GM12874 (cell line): ENCODE data around the gene NAPA.

Source experiments
- TF ChIP-seq, protein P1 (sequence below): IDR thresholded peaks from 2 replicates; pipeline ENCODE4 v1.5.1; 2011; ENCODE audit warnings: low read depth, mild to moderate bottlenecking, control low read depth, low read length, moderate library complexity; ENCODE audit not compliant: insufficient read depth

The NAPA gene

GRCh38 chr19:47461876-47462275 is 53.0 kb downstream of the NAPA start:
- TF ChIP-seq, protein P1, sequence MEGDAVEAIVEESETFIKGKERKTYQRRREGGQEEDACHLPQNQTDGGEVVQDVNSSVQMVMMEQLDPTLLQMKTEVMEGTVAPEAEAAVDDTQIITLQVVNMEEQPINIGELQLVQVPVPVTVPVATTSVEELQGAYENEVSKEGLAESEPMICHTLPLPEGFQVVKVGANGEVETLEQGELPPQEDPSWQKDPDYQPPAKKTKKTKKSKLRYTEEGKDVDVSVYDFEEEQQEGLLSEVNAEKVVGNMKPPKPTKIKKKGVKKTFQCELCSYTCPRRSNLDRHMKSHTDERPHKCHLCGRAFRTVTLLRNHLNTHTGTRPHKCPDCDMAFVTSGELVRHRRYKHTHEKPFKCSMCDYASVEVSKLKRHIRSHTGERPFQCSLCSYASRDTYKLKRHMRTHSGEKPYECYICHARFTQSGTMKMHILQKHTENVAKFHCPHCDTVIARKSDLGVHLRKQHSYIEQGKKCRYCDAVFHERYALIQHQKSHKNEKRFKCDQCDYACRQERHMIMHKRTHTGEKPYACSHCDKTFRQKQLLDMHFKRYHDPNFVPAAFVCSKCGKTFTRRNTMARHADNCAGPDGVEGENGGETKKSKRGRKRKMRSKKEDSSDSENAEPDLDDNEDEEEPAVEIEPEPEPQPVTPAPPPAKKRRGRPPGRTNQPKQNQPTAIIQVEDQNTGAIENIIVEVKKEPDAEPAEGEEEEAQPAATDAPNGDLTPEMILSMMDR: no peak

- TF ChIP-seq, protein P1: no peak
These were observed 55.4 kb downstream of the NAPA start for GRCh38 chr19:47459477-47459876.

GRCh38 chr19:47458672-47459071 is 56.2 kb downstream of the NAPA start:
- TF ChIP-seq, protein P1: no peak

- TF ChIP-seq, protein P1: no peak
These were observed 58.0 kb downstream of the NAPA start for GRCh38 chr19:47456721-47457474.

GRCh38 chr19:47450478-47450877 is 64.4 kb downstream of the NAPA start:
- TF ChIP-seq, protein P1: no peak

DNA sequence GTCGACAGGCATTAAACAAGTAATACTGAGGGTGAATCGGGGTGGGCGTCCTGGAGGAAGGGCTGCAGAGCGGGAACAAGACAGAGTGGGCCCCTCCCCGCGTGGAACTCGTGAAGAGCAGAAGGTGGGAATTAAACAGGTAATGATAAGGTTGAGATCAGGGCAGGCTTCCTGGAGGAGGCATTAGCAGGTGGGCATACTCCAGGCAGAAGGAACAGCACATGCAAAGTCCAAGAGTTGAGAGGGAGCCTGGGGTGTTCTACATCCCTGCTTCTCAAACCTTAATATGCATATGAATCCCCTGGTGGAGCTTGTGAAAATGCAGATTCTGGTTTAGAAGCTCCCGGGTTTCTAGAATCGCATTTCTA is 66.5 kb downstream of the NAPA start:
- TF ChIP-seq, protein P1: no peak

DNA sequence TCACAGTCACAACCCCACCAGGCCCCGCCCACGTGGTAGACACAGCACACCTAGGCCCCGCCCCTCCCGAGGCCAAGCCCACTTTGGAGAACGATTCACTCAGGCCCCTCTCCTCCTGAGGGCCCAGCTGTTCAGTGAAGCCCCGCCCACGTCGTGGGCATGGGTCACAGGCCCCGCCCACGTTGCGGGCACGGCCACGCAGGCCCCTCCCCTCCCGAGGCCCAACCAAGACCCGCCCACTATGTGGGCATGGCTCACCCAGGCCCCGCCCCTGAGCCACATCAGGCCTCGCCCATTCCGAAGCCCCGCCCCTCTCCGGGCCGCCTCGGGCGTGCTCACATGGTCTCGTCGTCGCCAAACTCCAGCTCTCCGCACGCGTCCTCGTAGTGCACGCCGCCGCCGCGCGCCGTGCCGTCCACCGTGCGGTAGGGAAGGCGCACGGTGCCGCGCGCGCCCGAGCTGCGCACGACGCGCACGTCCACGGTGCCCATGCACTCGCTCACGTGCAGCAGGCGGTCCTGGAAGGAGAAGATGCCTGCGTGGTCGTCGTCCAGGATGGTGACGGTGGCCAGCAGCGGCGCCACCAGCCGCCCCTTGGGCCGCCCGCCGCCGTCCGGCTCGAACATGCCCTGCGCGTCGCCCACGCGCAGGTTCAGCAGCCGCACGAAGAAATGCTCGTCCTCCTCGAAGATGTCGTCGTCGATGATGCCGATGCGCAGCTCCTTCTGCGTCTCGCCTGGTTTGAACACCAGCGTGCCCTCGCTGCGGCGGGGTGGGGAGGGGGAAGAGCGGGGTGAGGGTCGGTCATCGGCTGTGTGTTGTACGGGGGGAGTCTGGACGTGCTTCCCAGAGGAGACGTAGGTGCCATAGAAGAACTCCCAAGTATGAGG is 67.1 kb downstream of the NAPA start:
- TF ChIP-seq, protein P1: no peak
